ENCODE results near the gene ABCC4.

- TF ChIP-seq POLR2AphosphoS5 (IDR thresholded peaks at IDR 0.05) (no peak), CTCF (IDR thresholded peaks at IDR 0.05) (no peak)
These were observed 250.2 kb downstream of the ABCC4 start for GRCh38 chr13:95050800-95051615.

Data from suprapubic skin (tissue), 3 donors.